Body of pancreas (tissue), 4 donors: ENCODE results near the gene TRMU.

Experiments
- CTCF ChIP-seq, 7 experiments: fragments of 450-650 bp in 4 of 7; fragments of 200-600 bp in 3 of 7; sonication (generic) in 3 of 7; IDR thresholded peaks; one replicate each; pipeline ENCODE4 v1.5.1; 2016 to 2019; ENCODE audit warnings: antibody characterized with exemption in 7 of 7
- POLR2A ChIP-seq, 3 donors: fragments of 450-650 bp; IDR thresholded peaks; one replicate each; pipeline ENCODE4 v1.6.1; 2016; ENCODE audit warnings: antibody characterized with exemption in 3 of 3, mild to moderate bottlenecking in 2 of 3

GRCh38 chr22:46329616-46330015 lies 5.9 kb upstream of the TRMU start:
- no peak for TF ChIP-seq CTCF (IDR thresholded peaks at IDR 0.05)
- no peak for TF ChIP-seq POLR2A (IDR thresholded peaks at IDR 0.05)
